HepG2 (cell line): Measurements from ENCODE around the gene MASP2. TPM values are rescaled to one million over a fixed set of nuclear protein-coding genes. Genes with fewer than 3 reads are reported as not detected.

Experiments used
- AHDC1 ChIP-seq: sonication (generic); formaldehyde crosslinking; IDR thresholded peaks from 2 replicates; pipeline ENCODE4 v1.5.1; 2020; ENCODE audit warnings: mild to moderate bottlenecking, missing genetic modification reagents, borderline replicate concordance
- HOXA5 ChIP-seq: sonication (generic); formaldehyde crosslinking; IDR thresholded peaks from 2 replicates; pipeline ENCODE4 v1.4.0; 2020; ENCODE audit warnings: missing genetic modification reagents
- JUNB ChIP-seq: sonication (generic); formaldehyde crosslinking; IDR thresholded peaks from 2 replicates; pipeline ENCODE4 v1.8.0; 2022; ENCODE audit warnings: missing genetic modification reagents, mild to moderate bottlenecking, borderline replicate concordance
- MZF1 ChIP-seq: sonication (generic); formaldehyde crosslinking; IDR thresholded peaks from 2 replicates; pipeline ENCODE4 v1.8.1; 2023; ENCODE audit warnings: mild to moderate bottlenecking, missing genetic modification reagents, borderline replicate concordance
- PPARG ChIP-seq: conservative IDR thresholded peaks from 2 replicates; pipeline ENCODE4 v1.6.1; 2016; ENCODE audit warnings: missing biosample characterization, missing genetic modification reagents
- RNF2 ChIP-seq: fragments of 450-650 bp; conservative IDR thresholded peaks from 2 replicates; pipeline ENCODE4 v1.6.1; 2016; ENCODE audit warnings: low read depth
- SOX5 ChIP-seq: IDR thresholded peaks from 2 replicates; pipeline ENCODE4 v1.6.1; 2016; ENCODE audit warnings: borderline replicate concordance
- ZMAT3 ChIP-seq: sonication (generic); formaldehyde crosslinking; conservative IDR thresholded peaks from 2 replicates; pipeline ENCODE4 v1.7.0; 2021; ENCODE audit warnings: missing genetic modification reagents
- ZNF142 ChIP-seq: sonication (generic); formaldehyde crosslinking; IDR thresholded peaks from 2 replicates; pipeline ENCODE4 v1.4.0; 2020; ENCODE audit warnings: missing genetic modification reagents
- ZNF296 ChIP-seq: sonication (generic); formaldehyde crosslinking; conservative IDR thresholded peaks from 2 replicates; pipeline ENCODE4 v1.5.0; 2020; ENCODE audit warnings: mild to moderate bottlenecking, missing genetic modification reagents
- ZSCAN25 ChIP-seq: sonication (generic); formaldehyde crosslinking; IDR thresholded peaks from 2 replicates; pipeline ENCODE4 v1.8.0; 2022; ENCODE audit warnings: mild to moderate bottlenecking, missing genetic modification reagents
- polyA plus RNA-seq, 8 experiments: library from polyadenylated mRNA; depleted of rRNA in 3 of 8; stranded (reverse) in 7 of 8; unstranded in 1 of 8; fragments of >200 nt; fragmentation: Illumina TruSeq in 4 of 8; extraction: Trizol in 4 of 8; gene quantifications; 2 replicates each; pipeline versions ENCODE4 v1.2.1 to v1.2.3, GENCODE V29; 2011 to 2016; ENCODE audit warnings: low read depth in 4 of 8, missing spikeins in 1 of 8, mixed read lengths in 1 of 8; ENCODE audit not compliant: insufficient read depth in 1 of 8
- total RNA-seq, 5 experiments: library from RNA; depleted of rRNA; stranded (reverse); fragments of >200 nt; fragmentation: Illumina TruSeq; extraction: Trizol; gene quantifications; 2 replicates each; pipeline ENCODE4 v1.2.3, GENCODE V29; 2016; ENCODE audit warnings: low read depth in 1 of 5
- TF ChIP-seq, protein P1 (sequence below): sonication (generic); formaldehyde crosslinking; IDR thresholded peaks from 2 replicates; pipeline ENCODE4 v1.5.1; 2020; ENCODE audit warnings: mild to moderate bottlenecking, missing genetic modification reagents, moderate library complexity
- TF ChIP-seq, protein P2 (sequence below): sonication (generic); formaldehyde crosslinking; IDR thresholded peaks from 2 replicates; pipeline ENCODE4 v1.5.1; 2020; ENCODE audit warnings: missing genetic modification reagents, mild to moderate bottlenecking, borderline replicate concordance

Gene MASP2
- total and polyA plus RNA-seq, 2 of the 13 experiments (the other 11 are each of a cell fraction or from before 2014, with no cell fraction given), result 7.1 to 11.8 TPM

GRCh38 chr1:11046625-11047365 lies at the start of gene MASP2 (continued):
- TF ChIP-seq, protein P1, sequence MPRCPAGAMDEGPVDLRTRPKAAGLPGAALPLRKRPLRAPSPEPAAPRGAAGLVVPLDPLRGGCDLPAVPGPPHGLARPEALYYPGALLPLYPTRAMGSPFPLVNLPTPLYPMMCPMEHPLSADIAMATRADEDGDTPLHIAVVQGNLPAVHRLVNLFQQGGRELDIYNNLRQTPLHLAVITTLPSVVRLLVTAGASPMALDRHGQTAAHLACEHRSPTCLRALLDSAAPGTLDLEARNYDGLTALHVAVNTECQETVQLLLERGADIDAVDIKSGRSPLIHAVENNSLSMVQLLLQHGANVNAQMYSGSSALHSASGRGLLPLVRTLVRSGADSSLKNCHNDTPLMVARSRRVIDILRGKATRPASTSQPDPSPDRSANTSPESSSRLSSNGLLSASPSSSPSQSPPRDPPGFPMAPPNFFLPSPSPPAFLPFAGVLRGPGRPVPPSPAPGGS (CRISPR knock-in tag), result peak; percentile 64; the same call in 1 of the 2 replicates
- TF ChIP-seq SOX5 (CRISPR knock-in tag) (0 out of 2 replicates have a peak, but pooled peaks have one; percentile 29), AHDC1 (CRISPR knock-in tag) (0 out of 2 replicates have a peak, but pooled peaks have one; percentile 11), ZMAT3 (0 out of 2 replicates have a peak, but pooled peaks have one; percentile 26), PPARG (CRISPR knock-in tag) (peak; percentile 41; the same call in 1 of the 2 replicates), JUNB (no peak), ZNF142 (peak; percentile 51; the same call in 1 of the 2 replicates), RNF2 (no peak), ZSCAN25 (CRISPR knock-in tag) (peak; percentile 98), MZF1 (CRISPR knock-in tag) (no peak), HOXA5 (CRISPR knock-in tag) (peak; percentile 70; the same call in 1 of the 2 replicates), ZNF296 (peak; percentile 24)
- TF ChIP-seq, protein P2, sequence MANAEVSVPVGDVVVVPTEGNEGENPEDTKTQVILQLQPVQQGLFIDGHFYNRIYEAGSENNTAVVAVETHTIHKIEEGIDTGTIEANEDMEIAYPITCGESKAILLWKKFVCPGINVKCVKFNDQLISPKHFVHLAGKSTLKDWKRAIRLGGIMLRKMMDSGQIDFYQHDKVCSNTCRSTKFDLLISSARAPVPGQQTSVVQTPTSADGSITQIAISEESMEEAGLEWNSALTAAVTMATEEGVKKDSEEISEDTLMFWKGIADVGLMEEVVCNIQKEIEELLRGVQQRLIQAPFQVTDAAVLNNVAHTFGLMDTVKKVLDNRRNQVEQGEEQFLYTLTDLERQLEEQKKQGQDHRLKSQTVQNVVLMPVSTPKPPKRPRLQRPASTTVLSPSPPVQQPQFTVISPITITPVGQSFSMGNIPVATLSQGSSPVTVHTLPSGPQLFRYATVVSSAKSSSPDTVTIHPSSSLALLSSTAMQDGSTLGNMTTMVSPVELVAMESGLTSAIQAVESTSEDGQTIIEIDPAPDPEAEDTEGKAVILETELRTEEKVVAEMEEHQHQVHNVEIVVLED, result peak; percentile 48; the same call in 1 of the 2 replicates
